Endothelial cell of umbilical vein (primary cell): ENCODE data around the gene TCHHL1.

Source experiments
- EZH2 ChIP-seq: IDR thresholded peaks from 2 replicates; pipeline ENCODE4 v1.6.1; 2012; ENCODE audit warnings: borderline replicate concordance, low read depth, mild to moderate bottlenecking, moderate library complexity, low read length, inconsistent platforms; ENCODE audit not compliant: severe bottlenecking
- FOS ChIP-seq: IDR thresholded peaks from 2 replicates; pipeline ENCODE4 v1.6.1; 2011; ENCODE audit warnings: mild to moderate bottlenecking, low read length, moderate library complexity, borderline replicate concordance; ENCODE audit not compliant: insufficient read depth
- MAX ChIP-seq: IDR thresholded peaks from 2 replicates; pipeline ENCODE4 v1.6.1; 2011; ENCODE audit not compliant: insufficient read depth, insufficient read length
- MYC ChIP-seq: IDR thresholded peaks from one replicate; pipeline ENCODE4 v1.6.1; 2011; ENCODE audit warnings: mild to moderate bottlenecking, low read depth, low read length
- POLR2A ChIP-seq: IDR thresholded peaks from 2 replicates; pipeline ENCODE4 v1.6.1; 2012; ENCODE audit warnings: low read depth, mild to moderate bottlenecking, control low read depth, low read length
- TF ChIP-seq, protein P1 (sequence below), 2 donors: IDR thresholded peaks; 1 replicate in 1 of 2; 2 replicates in 1 of 2; pipeline ENCODE4 v1.5.1; 2011; ENCODE audit warnings: low read length in 2 of 2, mild to moderate bottlenecking in 2 of 2, moderate library complexity in 2 of 2, control low read depth in 1 of 2, inconsistent platforms in 1 of 2, low read depth in 1 of 2; ENCODE audit not compliant: insufficient read depth in 1 of 2; ENCODE audit errors: extremely low read depth in 1 of 2

DNA sequence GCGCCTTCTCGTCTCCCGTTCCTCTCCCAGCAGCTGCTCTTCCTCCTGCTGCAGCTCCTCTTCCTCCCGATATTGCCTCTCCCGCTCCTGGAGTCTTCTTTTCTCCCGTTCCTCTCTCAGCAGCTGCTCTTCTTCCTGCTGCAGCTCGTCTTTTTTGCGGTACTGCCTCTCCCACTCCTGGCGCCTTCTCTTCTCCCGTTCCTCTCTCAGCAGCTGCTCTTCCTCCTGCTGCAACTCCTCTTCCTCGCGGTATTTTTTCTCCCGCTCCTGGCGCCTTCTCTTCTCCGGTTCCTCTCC is 21.1 kb upstream of the TCHHL1 start:
- TF ChIP-seq, protein P1, sequence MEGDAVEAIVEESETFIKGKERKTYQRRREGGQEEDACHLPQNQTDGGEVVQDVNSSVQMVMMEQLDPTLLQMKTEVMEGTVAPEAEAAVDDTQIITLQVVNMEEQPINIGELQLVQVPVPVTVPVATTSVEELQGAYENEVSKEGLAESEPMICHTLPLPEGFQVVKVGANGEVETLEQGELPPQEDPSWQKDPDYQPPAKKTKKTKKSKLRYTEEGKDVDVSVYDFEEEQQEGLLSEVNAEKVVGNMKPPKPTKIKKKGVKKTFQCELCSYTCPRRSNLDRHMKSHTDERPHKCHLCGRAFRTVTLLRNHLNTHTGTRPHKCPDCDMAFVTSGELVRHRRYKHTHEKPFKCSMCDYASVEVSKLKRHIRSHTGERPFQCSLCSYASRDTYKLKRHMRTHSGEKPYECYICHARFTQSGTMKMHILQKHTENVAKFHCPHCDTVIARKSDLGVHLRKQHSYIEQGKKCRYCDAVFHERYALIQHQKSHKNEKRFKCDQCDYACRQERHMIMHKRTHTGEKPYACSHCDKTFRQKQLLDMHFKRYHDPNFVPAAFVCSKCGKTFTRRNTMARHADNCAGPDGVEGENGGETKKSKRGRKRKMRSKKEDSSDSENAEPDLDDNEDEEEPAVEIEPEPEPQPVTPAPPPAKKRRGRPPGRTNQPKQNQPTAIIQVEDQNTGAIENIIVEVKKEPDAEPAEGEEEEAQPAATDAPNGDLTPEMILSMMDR (IDR thresholded peaks at IDR 0.05; ENCODE audit: extremely low read depth in 1 of 2, insufficient read depth in 1 of 2, low read depth in 1 of 2, low read length in 2 of 2), result no peak
- TF ChIP-seq MAX, result no peak
- TF ChIP-seq MYC, result no peak
- no peak for TF ChIP-seq EZH2
- TF ChIP-seq POLR2A, result no peak
- no peak for TF ChIP-seq FOS
